Tibial nerve (tissue), 3 donors: ENCODE data around the gene KRT6B.

ENCODE experiments used
- CTCF ChIP-seq, 5 experiments: fragments of 200-600 bp in 3 of 5; fragments of 450-650 bp in 2 of 5; sonication (generic) in 3 of 5; IDR thresholded peaks; one replicate each; pipeline ENCODE4 v1.5.1; 2016 to 2019; ENCODE audit warnings: antibody characterized with exemption in 5 of 5, mild to moderate bottlenecking in 3 of 5, moderate library complexity in 2 of 5
- POLR2A ChIP-seq, 2 donors: fragments of 450-650 bp; IDR thresholded peaks; one replicate each; pipeline ENCODE4 v1.6.1; 2017; ENCODE audit warnings: antibody characterized with exemption in 2 of 2, mild to moderate bottlenecking in 2 of 2, moderate library complexity in 2 of 2

GRCh38 chr12:52398176-52398575 is 53.8 kb downstream of the KRT6B start:
- TF ChIP-seq POLR2A (IDR thresholded peaks at IDR 0.05) (no peak), CTCF (IDR thresholded peaks at IDR 0.05) (no peak)
